ENCODE results near the gene PALLD.

Gene PALLD

GRCh38 chr4:168732714-168733113 is 235.9 kb downstream of the PALLD start:
- DNase-seq (ENCODE audit: low read depth in 2 of 2): no peak

- DNase-seq (ENCODE audit: low read depth in 2 of 2): no peak
Observed at GRCh38 chr4:168734703-168735678, 238.1 kb downstream of the PALLD start.

GRCh38 chr4:168735735-168736134 is 238.9 kb downstream of the PALLD start:
- DNase-seq (ENCODE audit: low read depth in 2 of 2): no peak

GRCh38 chr4:168736860-168737805 is 240.3 kb downstream of the PALLD start:
- DNase-seq (ENCODE audit: low read depth in 2 of 2): no peak

GRCh38 chr4:168737806-168738172 is 240.9 kb downstream of the PALLD start:
- no peak for DNase-seq (ENCODE audit: low read depth in 2 of 2)

- DNase-seq (ENCODE audit: low read depth in 2 of 2): no peak
Observed at GRCh38 chr4:168739886-168740285, 243.0 kb downstream of the PALLD start.

- DNase-seq (ENCODE audit: low read depth in 2 of 2): no peak
Observed at GRCh38 chr4:168740691-168741090, 243.8 kb downstream of the PALLD start.

GRCh38 chr4:168741281-168742173 is 244.7 kb downstream of the PALLD start:
- no peak for DNase-seq (ENCODE audit: low read depth in 2 of 2)

- DNase-seq (ENCODE audit: low read depth in 2 of 2): no peak
Observed at GRCh38 chr4:168743131-168743530, 246.3 kb downstream of the PALLD start.

GRCh38 chr4:168743601-168744000 is 246.7 kb downstream of the PALLD start:
- no peak for DNase-seq (ENCODE audit: low read depth in 2 of 2)

- DNase-seq (ENCODE audit: low read depth in 2 of 2): no peak
Observed at GRCh38 chr4:168744021-168744420, 247.2 kb downstream of the PALLD start.

GRCh38 chr4:168748807-168749206 is 252.0 kb downstream of the PALLD start:
- no peak for DNase-seq (ENCODE audit: low read depth in 2 of 2)

GRCh38 chr4:168751263-168752225 is 254.7 kb downstream of the PALLD start:
- DNase-seq (ENCODE audit: low read depth in 2 of 2): no peak

GRCh38 chr4:168755598-168756477 is 259.0 kb downstream of the PALLD start:
- no peak for DNase-seq (ENCODE audit: low read depth in 2 of 2)

GRCh38 chr4:168757500-168757899 is 260.6 kb downstream of the PALLD start:
- DNase-seq (ENCODE audit: low read depth in 2 of 2): no peak

GRCh38 chr4:168758351-168758876 is 261.6 kb downstream of the PALLD start:
- DNase-seq (ENCODE audit: low read depth in 2 of 2): no peak

- no peak for DNase-seq (ENCODE audit: low read depth in 2 of 2)
Observed at GRCh38 chr4:168759321-168759720, 262.5 kb downstream of the PALLD start.

GRCh38 chr4:168759959-168760527 is 263.2 kb downstream of the PALLD start:
- no peak for DNase-seq (ENCODE audit: low read depth in 2 of 2)

- no peak for DNase-seq (ENCODE audit: low read depth in 2 of 2)
Observed at GRCh38 chr4:168761066-168761465, 264.2 kb downstream of the PALLD start.

All from stimulated activated CD8-positive, alpha-beta memory T cell treated with anti-CD3 and anti-CD28 coated beads, Interleukin-2, amount 100 ng/mL, for 48 hours (primary cell).